Activated CD8-positive, alpha-beta T cell treated with anti-CD3 and anti-CD28 coated beads for 36 hours (primary cell): ENCODE measurements around the gene FSTL4. TPM values are rescaled to one million over a fixed set of nuclear protein-coding genes. Genes with fewer than 3 reads are reported as not detected.

Experiments
- ATAC-seq: fragments of 200-7000 bp; cut with Tn5 transposase; one replicate; pipeline ENCODE4 v1.10.0; 2021; ENCODE audit warnings: mild to moderate bottlenecking, moderate library complexity
- CTCF ChIA-PET: fragments of 350-600 bp; sonication (Branson Sonifier 250); formaldehyde crosslinking; loops from one replicate; lab custom pipeline; 2021; ENCODE audit warnings: antibody characterized with exemption; lab: Charles Lee
- POLR2A ChIA-PET: fragments of 350-600 bp; sonication (Branson Sonifier 250); formaldehyde crosslinking; loops from one replicate; lab custom pipeline; 2021; ENCODE audit warnings: antibody characterized with exemption; lab: Charles Lee
- DNase-seq: peaks from one replicate; pipeline ENCODE4 v3.0.0-alpha.2; 2020
- H3K27ac Mint-ChIP-seq: one replicate; pipeline ENCODE4 v1.8.0; 2021; ENCODE audit warnings: mild to moderate bottlenecking, mixed read lengths
- H3K27me3 Mint-ChIP-seq: one replicate; pipeline ENCODE4 v1.8.0; 2021; ENCODE audit warnings: mixed read lengths
- H3K36me3 Mint-ChIP-seq: one replicate; pipeline ENCODE4 v1.8.0; 2021; ENCODE audit warnings: low read depth, mixed read lengths
- H3K4me1 Mint-ChIP-seq: one replicate; pipeline ENCODE4 v1.8.0; 2021; ENCODE audit warnings: low read depth, mixed read lengths
- H3K4me3 Mint-ChIP-seq: one replicate; pipeline ENCODE4 v1.8.0; 2021; ENCODE audit warnings: mild to moderate bottlenecking, moderate library complexity, mixed read lengths
- H3K9me3 Mint-ChIP-seq: one replicate; pipeline ENCODE4 v1.8.0; 2021; ENCODE audit warnings: mixed read lengths
- CTCF ChIP-seq: fragments of 200-600 bp; IDR thresholded peaks from one replicate; pipeline ENCODE4 v1.8.0; 2022; ENCODE audit warnings: antibody characterized with exemption, mild to moderate bottlenecking
- intact Hi-C: fragments of 100-400 bp; cut with micrococcal nuclease; formaldehyde crosslinking; loops from one replicate; pipeline ENCODE4 v1.10.0; 2022
- total RNA-seq, 2 experiments: library from RNA; stranded (reverse); gene quantifications; one replicate each; pipeline ENCODE4 v1.2.3, GENCODE V29; 2021

FSTL4 gene
- total RNA-seq, 2 experiments from 2014 or later, result not detected

GRCh38 chr5:133459474-133460160 is 152.7 kb downstream of the FSTL4 start:
- Mint-ChIP-seq H3K4me1 (no peaks in the 10 kb centered on the region), H3K36me3 (no peaks in the 10 kb centered on the region), H3K9me3 (no peaks in the 10 kb centered on the region), H3K27ac (no peak overlapping the region), H3K27me3 (no peaks in the 10 kb centered on the region), H3K4me3 (no peak overlapping the region)
- ChIA-PET POLR2A (no interaction called here), CTCF (interaction anchor here (0.9 to 5.8 kb wide), 10 partner anchors 9 to 406 kb away, joined by 3 to 36 read pairs (median 4); no protein-coding TSS in a partner anchor)
- TF ChIP-seq CTCF, result no peak
- ATAC-seq (no peak), DNase-seq (no peak)
- intact Hi-C loops, result loop anchor here (2.0 to 5.0 kb wide), 2 partner anchors 92 to 349 kb away; no protein-coding TSS in a partner anchor

GRCh38 chr5:133458435-133458834 is 153.9 kb downstream of the FSTL4 start:
- H3K27ac Mint-ChIP-seq, result no peak overlapping the region
- no peak for TF ChIP-seq CTCF
- no peak overlapping the region for H3K4me3 Mint-ChIP-seq
- H3K4me1 Mint-ChIP-seq, result no peaks in the 10 kb centered on the region
- intact Hi-C loops, result loop anchor here (2.0 to 5.0 kb wide), 2 partner anchors 91 to 348 kb away; no protein-coding TSS in a partner anchor
- ChIA-PET CTCF (interaction anchor here (1.2 to 5.8 kb wide), 2 partner anchors 34 to 93 kb away, joined by 3 to 36 read pairs; no protein-coding TSS in a partner anchor), POLR2A (interaction anchor here (0.6 kb wide), 1 partner anchor 231 kb away, joined by 3 read pairs; no protein-coding TSS in a partner anchor)
- no peaks in the 10 kb centered on the region for H3K9me3 Mint-ChIP-seq
- DNase-seq, result no peak
- no peaks in the 10 kb centered on the region for H3K36me3 Mint-ChIP-seq
- ATAC-seq, result no peak
- no peaks in the 10 kb centered on the region for H3K27me3 Mint-ChIP-seq

GRCh38 chr5:133457439-133458355 is 154.6 kb downstream of the FSTL4 start:
- CTCF ChIA-PET, result interaction anchor here (1.2 to 5.8 kb wide), 2 partner anchors 33 to 92 kb away, joined by 3 to 36 read pairs; no protein-coding TSS in a partner anchor

GRCh38 chr5:133456933-133457402 is 155.4 kb downstream of the FSTL4 start:
- no peak for ATAC-seq
- Mint-ChIP-seq H3K4me3 (no peak overlapping the region), H3K9me3 (no peaks in the 10 kb centered on the region), H3K36me3 (no peaks in the 10 kb centered on the region), H3K4me1 (no peaks in the 10 kb centered on the region), H3K27me3 (peaks cover 2% of the 10 kb centered on the region), H3K27ac (no peak overlapping the region)
- POLR2A ChIA-PET, result interaction anchor here (1.3 kb wide), 1 partner anchor 39 kb away, joined by 3 read pairs; no protein-coding TSS in a partner anchor
- CTCF ChIA-PET, result interaction anchor here (1.1 to 5.8 kb wide), 2 partner anchors 33 kb away, joined by 7 to 36 read pairs; no protein-coding TSS in a partner anchor
- intact Hi-C loops, result loop anchor here (5.0 kb wide), 1 partner anchor 90 kb away; no protein-coding TSS in a partner anchor
- no peak for TF ChIP-seq CTCF
- DNase-seq, result no peak

More at GRCh38 chr5:133457439-133458355, 154.6 kb downstream of the FSTL4 start:
- no peak for TF ChIP-seq CTCF
- Mint-ChIP-seq H3K36me3 (no peaks in the 10 kb centered on the region), H3K4me1 (no peaks in the 10 kb centered on the region), H3K9me3 (no peaks in the 10 kb centered on the region), H3K4me3 (no peak overlapping the region), H3K27me3 (peaks cover 2% of the 10 kb centered on the region), H3K27ac (no peak overlapping the region)
- DNase-seq (no peak), ATAC-seq (no peak)
- intact Hi-C loops, result loop anchor here (2.0 to 5.0 kb wide), 2 partner anchors 90 to 347 kb away; no protein-coding TSS in a partner anchor
- POLR2A ChIA-PET, result interaction anchor here (0.6 kb wide), 1 partner anchor 232 kb away, joined by 3 read pairs; no protein-coding TSS in a partner anchor
